Measurements from ENCODE around the gene C17orf75. TPM values are rescaled to one million over a fixed set of nuclear protein-coding genes. Genes with fewer than 3 reads are reported as not detected.

C17orf75 gene
- polyA plus RNA-seq, 3 donors: 4.1 to 5.7 (median 5.0) TPM

- Mint-ChIP-seq H3K36me3 (no peaks in the 10 kb centered on the region), H3K27me3 (ENCODE audit: low read depth in 3 of 3) (peaks cover 2 to 11% (median 3%) of the 10 kb centered on the region in 3 donors), H3K4me3 (no peak overlapping the region), H3K27ac (no peak overlapping the region), H3K9me3 (no peaks in the 10 kb centered on the region), H3K4me1 (peaks cover 6% of the 10 kb centered on the region)
- 83% methylated on average over 7 of the region's 7 CpGs for WGBS (ENCODE audit: insufficient coverage)
- Histone ChIP-seq H3K4me1 (ENCODE audit: control insufficient read depth in 1 of 2, insufficient read depth in 2 of 2, low read length in 2 of 2) (no peaks in the 10 kb centered on the region), H3K4me3 (replicated peaks in 1 of 3; ENCODE audit: low read depth in 2 of 3, low read length in 3 of 3) (no peak overlapping the region), H4K20me1 (ENCODE audit: insufficient read depth, low read length) (no peaks in the 10 kb centered on the region), H3K27me3 (ENCODE audit: control insufficient read depth in 2 of 2, insufficient read depth in 2 of 2, low read length in 2 of 2) (no peaks in the 10 kb centered on the region), H3K27ac (ENCODE audit: low read depth in 1 of 2, low read length in 2 of 2) (no peak overlapping the region), H3K4me2 (replicated peaks; ENCODE audit: extremely low read depth, low read length, poor library complexity, severe bottlenecking) (no peak overlapping the region), H3K9me3 (replicated peaks in 1 of 2; ENCODE audit: control insufficient read depth in 1 of 2, insufficient read depth in 1 of 2, low read length in 2 of 2) (no peaks in the 10 kb centered on the region), H2AFZ (ENCODE audit: insufficient read depth, low read depth, low read length, poor library complexity, severe bottlenecking) (no peak overlapping the region), H3K9ac (ENCODE audit: insufficient read depth, low read length, poor library complexity, severe bottlenecking) (no peak overlapping the region), H3K79me2 (ENCODE audit: insufficient read depth, low read length) (no peaks in the 10 kb centered on the region), H3K36me3 (replicated peaks in 1 of 2; ENCODE audit: control insufficient read depth in 1 of 2, insufficient read depth in 2 of 2, low read length in 2 of 2) (no peaks in the 10 kb centered on the region)
- no peak for TF ChIP-seq CTCF (IDR thresholded peaks at IDR 0.05)
- DNase-seq: no peak
- intact Hi-C loops (cut with micrococcal nuclease): no loop called here
Measured at GRCh38 chr17:32299580-32300164, 42.3 kb downstream of the C17orf75 start.

- H3K9ac ChIP-seq (ENCODE audit: insufficient read depth, low read length, poor library complexity, severe bottlenecking): no peak overlapping the region
- Mint-ChIP-seq H3K27ac (peak overlapping the region in 1 of 7 donors; percentile 23), H3K27me3 (ENCODE audit: low read depth in 3 of 3) (peaks cover 2 to 11% (median 3%) of the 10 kb centered on the region in 3 donors), H3K36me3 (no peaks in the 10 kb centered on the region), H3K9me3 (no peaks in the 10 kb centered on the region), H3K4me3 (no peak overlapping the region), H3K4me1 (peaks cover 6% of the 10 kb centered on the region)
- WGBS (ENCODE audit: insufficient coverage): 76% methylated on average over 10 of the region's 13 CpGs
- H3K79me2 ChIP-seq (ENCODE audit: insufficient read depth, low read length): no peaks in the 10 kb centered on the region
- intact Hi-C loops (cut with micrococcal nuclease): no loop called here
- H3K4me1 ChIP-seq (ENCODE audit: control insufficient read depth in 1 of 2, insufficient read depth in 2 of 2, low read length in 2 of 2): no peaks in the 10 kb centered on the region
- H3K27ac ChIP-seq (ENCODE audit: low read depth in 1 of 2, low read length in 2 of 2): no peak overlapping the region
- no peak overlapping the region for H3K4me2 ChIP-seq (replicated peaks; ENCODE audit: extremely low read depth, low read length, poor library complexity, severe bottlenecking)
- H2AFZ ChIP-seq (ENCODE audit: insufficient read depth, low read depth, low read length, poor library complexity, severe bottlenecking): no peak overlapping the region
- H3K9me3 ChIP-seq (replicated peaks in 1 of 2; ENCODE audit: control insufficient read depth in 1 of 2, insufficient read depth in 1 of 2, low read length in 2 of 2): no peaks in the 10 kb centered on the region
- TF ChIP-seq CTCF (IDR thresholded peaks at IDR 0.05): no peak
- no peak overlapping the region for H3K4me3 ChIP-seq (replicated peaks in 1 of 3; ENCODE audit: low read depth in 2 of 3, low read length in 3 of 3)
- H3K36me3 ChIP-seq (replicated peaks in 1 of 2; ENCODE audit: control insufficient read depth in 1 of 2, insufficient read depth in 2 of 2, low read length in 2 of 2): no peaks in the 10 kb centered on the region
- H3K27me3 ChIP-seq (ENCODE audit: control insufficient read depth in 2 of 2, insufficient read depth in 2 of 2, low read length in 2 of 2): no peaks in the 10 kb centered on the region
- DNase-seq: no peak
- H4K20me1 ChIP-seq (ENCODE audit: insufficient read depth, low read length): no peaks in the 10 kb centered on the region
Measured at GRCh38 chr17:32298721-32299579, 43.0 kb downstream of the C17orf75 start.

All from CD14-positive monocyte (primary cell).